GM12878 (cell line): Measurements from ENCODE around the gene MIGA2.

Experiments used
- ATF3 ChIP-seq: IDR thresholded peaks from 2 replicates; pipeline ENCODE4 v1.6.1; 2011; ENCODE audit warnings: low read depth, mild to moderate bottlenecking, low read length, moderate library complexity, borderline replicate concordance; ENCODE audit errors: extremely low read depth
- BACH1 ChIP-seq: fragments of 450-650 bp; IDR thresholded peaks from 2 replicates; pipeline ENCODE4 v1.6.1; 2017; ENCODE audit warnings: mild to moderate bottlenecking, borderline replicate concordance
- BRCA1 ChIP-seq: IDR thresholded peaks from 2 replicates; pipeline ENCODE4 v1.6.1; 2011; ENCODE audit warnings: low read depth, low read length, improper control_type of control experiment
- CTCF ChIP-seq, 3 experiments: IDR thresholded peaks in 2 of 3; conservative IDR thresholded peaks in 1 of 3; 2 replicates each; pipeline ENCODE4 v1.5.1; 2011; ENCODE audit warnings: low read depth in 3 of 3, low read length in 3 of 3, mild to moderate bottlenecking in 3 of 3, control low read depth in 2 of 3, moderate library complexity in 2 of 3, inconsistent platforms in 1 of 3, mixed read lengths in 1 of 3; ENCODE audit not compliant: control insufficient read depth in 2 of 3, insufficient read depth in 1 of 3; ENCODE audit errors: extremely low read depth in 1 of 3
- JUNB ChIP-seq: IDR thresholded peaks from 2 replicates; pipeline ENCODE4 v1.6.1; 2016; ENCODE audit warnings: antibody characterized with exemption, mild to moderate bottlenecking
- MAX ChIP-seq: IDR thresholded peaks from 2 replicates; pipeline ENCODE4 v1.6.1; 2012; ENCODE audit warnings: low read depth, low read length, improper control_type of control experiment
- MXI1 ChIP-seq: fragments of 150-350 bp; IDR thresholded peaks from 2 replicates; pipeline ENCODE4 v1.6.1; 2011; ENCODE audit warnings: low read depth, mild to moderate bottlenecking, inconsistent platforms, low read length, improper control_type of control experiment

- no peak for TF ChIP-seq CTCF (IDR thresholded peaks at IDR 0.05 in 2 of 3, conservative IDR thresholded peaks at IDR 0.05 in 1 of 3; ENCODE audit: control insufficient read depth in 2 of 3, extremely low read depth in 1 of 3, insufficient read depth in 1 of 3, low read depth in 3 of 3, low read length in 3 of 3)
- no peak for TF ChIP-seq BRCA1
- no peak for TF ChIP-seq ATF3
- TF ChIP-seq JUNB = no peak
- TF ChIP-seq MAX = no peak
- TF ChIP-seq BACH1 = no peak
- TF ChIP-seq MXI1 = no peak
Observed at GRCh38 chr9:129100383-129101169, 64.2 kb downstream of the MIGA2 start.
